ENCODE data around the gene TCFL5. TPM values are rescaled to one million over a fixed set of nuclear protein-coding genes. Genes with fewer than 3 reads are reported as not detected.

The TCFL5 gene
- total and polyA plus RNA-seq, 2 donors (not counting 3 experiments of a cell fraction or from before 2014, with no cell fraction given), result 4.4 to 11.1 TPM

DNA sequence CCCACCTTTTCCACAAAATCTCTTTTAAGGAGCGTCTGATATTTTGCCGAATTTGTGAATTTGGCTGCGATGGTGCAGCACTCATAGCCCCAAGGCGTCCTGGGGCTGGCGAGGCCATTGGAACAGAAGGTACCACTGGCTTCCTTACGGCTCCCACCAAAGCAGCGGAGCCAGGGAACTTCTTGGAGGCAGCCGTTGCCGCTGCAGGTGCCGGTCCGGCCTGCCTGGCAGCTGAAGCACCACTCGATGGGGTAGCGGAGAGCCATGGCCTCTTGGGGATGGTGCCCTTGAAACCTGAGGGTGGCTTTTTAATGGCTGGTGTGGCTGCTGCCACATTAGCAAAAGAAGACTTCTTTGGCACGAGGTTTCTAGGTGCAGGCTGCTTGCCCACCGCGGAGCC is 34.9 kb upstream of the TCFL5 start:
- Histone ChIP-seq H3K27ac (ENCODE audit: insufficient read depth, low read depth, low read length) (no peak overlapping the region), H3K4me1 (ENCODE audit: control insufficient read depth, extremely low read depth, insufficient read depth, low read length) (no peaks in the 10 kb centered on the region), H3K36me3 (ENCODE audit: control insufficient read depth in 2 of 2, extremely low read depth in 1 of 2, insufficient read depth in 2 of 2, low read length in 2 of 2) (peaks cover 17 to 26% of the 10 kb centered on the region in 2 experiments), H3K9me3 (replicated peaks; ENCODE audit: control insufficient read depth, insufficient read depth, low read length) (no peaks in the 10 kb centered on the region), H3K27me3 (ENCODE audit: control insufficient read depth in 2 of 2, insufficient read depth in 2 of 2, low read length in 2 of 2) (no peaks in the 10 kb centered on the region), H3K4me2 (ENCODE audit: insufficient read depth, low read length) (no peak overlapping the region), H3K4me3 (replicated peaks in 1 of 3; ENCODE audit: insufficient read depth in 1 of 3, low read depth in 1 of 3, low read length in 3 of 3) (no peak overlapping the region), H3K9me1 (replicated peaks; ENCODE audit: control insufficient read depth, extremely low read depth, insufficient read depth, low read length) (no peaks in the 10 kb centered on the region), H2AFZ (ENCODE audit: low read depth, low read length) (no peak overlapping the region), H3K79me2 (ENCODE audit: control insufficient read depth, insufficient read depth, low read length) (no peaks in the 10 kb centered on the region), H3K9ac (replicated peaks; ENCODE audit: extremely low read depth, insufficient read depth, low read length) (no peak overlapping the region), H4K20me1 (replicated peaks; ENCODE audit: control insufficient read depth, extremely low read depth, insufficient read depth, low read length) (no peaks in the 10 kb centered on the region)
- POLR2A ChIA-PET, result no interaction called here
- dilution Hi-C loops (cut with MboI; ENCODE audit: extremely low pct_ligation_motif_present, low sequenced_read_pairs) (no loop called here), intact Hi-C loops (cut with micrococcal nuclease) (no loop called here)
- CTCF ChIA-PET, result interaction anchor here (1.2 kb wide), 1 partner anchor 74 kb away, joined by 4 read pairs; no protein-coding TSS in a partner anchor
- BruUV-seq (replicated peaks), result TSS peak; percentile 9
- FAIRE-seq (no peak), DNase-seq (ENCODE audit: low read depth, low spot score) (no peak)
- no peak for TF ChIP-seq GATA2 (IDR thresholded peaks at IDR 0.05; ENCODE audit: insufficient read depth, insufficient read length, low read depth, low read length)
- TF ChIP-seq MYC (IDR thresholded peaks at IDR 0.05; ENCODE audit: low read depth, low read length), result no peak
- no peak for TF ChIP-seq EZH2 (IDR thresholded peaks at IDR 0.05; ENCODE audit: borderline replicate concordance, low read depth, low read length, severe bottlenecking)
- no peak for TF ChIP-seq POLR2AphosphoS5 (IDR thresholded peaks at IDR 0.05; ENCODE audit: insufficient read depth, low read depth, low read length)
- TF ChIP-seq, protein P1, sequence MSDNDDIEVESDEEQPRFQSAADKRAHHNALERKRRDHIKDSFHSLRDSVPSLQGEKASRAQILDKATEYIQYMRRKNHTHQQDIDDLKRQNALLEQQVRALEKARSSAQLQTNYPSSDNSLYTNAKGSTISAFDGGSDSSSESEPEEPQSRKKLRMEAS (IDR thresholded peaks at IDR 0.05; ENCODE audit: insufficient read depth, insufficient read length), result no peak
- TF ChIP-seq POLR2A (IDR thresholded peaks at IDR 0.05; ENCODE audit: low read depth, low read length), result no peak
- no peak for TF ChIP-seq JUN (IDR thresholded peaks at IDR 0.05; ENCODE audit: borderline replicate concordance, insufficient read depth, insufficient read length, low read depth)
- no peak for TF ChIP-seq FOS (IDR thresholded peaks at IDR 0.05; ENCODE audit: borderline replicate concordance, insufficient read depth, low read length)
- TF ChIP-seq, protein P2, sequence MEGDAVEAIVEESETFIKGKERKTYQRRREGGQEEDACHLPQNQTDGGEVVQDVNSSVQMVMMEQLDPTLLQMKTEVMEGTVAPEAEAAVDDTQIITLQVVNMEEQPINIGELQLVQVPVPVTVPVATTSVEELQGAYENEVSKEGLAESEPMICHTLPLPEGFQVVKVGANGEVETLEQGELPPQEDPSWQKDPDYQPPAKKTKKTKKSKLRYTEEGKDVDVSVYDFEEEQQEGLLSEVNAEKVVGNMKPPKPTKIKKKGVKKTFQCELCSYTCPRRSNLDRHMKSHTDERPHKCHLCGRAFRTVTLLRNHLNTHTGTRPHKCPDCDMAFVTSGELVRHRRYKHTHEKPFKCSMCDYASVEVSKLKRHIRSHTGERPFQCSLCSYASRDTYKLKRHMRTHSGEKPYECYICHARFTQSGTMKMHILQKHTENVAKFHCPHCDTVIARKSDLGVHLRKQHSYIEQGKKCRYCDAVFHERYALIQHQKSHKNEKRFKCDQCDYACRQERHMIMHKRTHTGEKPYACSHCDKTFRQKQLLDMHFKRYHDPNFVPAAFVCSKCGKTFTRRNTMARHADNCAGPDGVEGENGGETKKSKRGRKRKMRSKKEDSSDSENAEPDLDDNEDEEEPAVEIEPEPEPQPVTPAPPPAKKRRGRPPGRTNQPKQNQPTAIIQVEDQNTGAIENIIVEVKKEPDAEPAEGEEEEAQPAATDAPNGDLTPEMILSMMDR (IDR thresholded peaks at IDR 0.05; ENCODE audit: extremely low read depth in 1 of 2, insufficient read depth in 1 of 2, low read depth in 1 of 2, low read length in 2 of 2), result no peak

Measured in endothelial cell of umbilical vein (primary cell).